Measurements from ENCODE around the gene GRHL1.

GRHL1 gene

GRCh38 chr2:10002681-10003080 lies 51.2 kb downstream of the GRHL1 start:
- DNase-seq (ENCODE audit: low read depth): no peak
- TF ChIP-seq CTCF (conservative IDR thresholded peaks at IDR 0.05; ENCODE audit: low read depth, low read length): no peak
- no peak overlapping the region for H3K4me3 ChIP-seq (ENCODE audit: low read depth, low read length)

- TF ChIP-seq CTCF (conservative IDR thresholded peaks at IDR 0.05; ENCODE audit: low read depth, low read length): no peak
- DNase-seq (ENCODE audit: low read depth): no peak
- H3K4me3 ChIP-seq (ENCODE audit: low read depth, low read length): no peak overlapping the region
These were observed 52.0 kb downstream of the GRHL1 start for GRCh38 chr2:10003206-10004125.

- no peak overlapping the region for H3K4me3 ChIP-seq (ENCODE audit: low read depth, low read length)
- TF ChIP-seq CTCF (conservative IDR thresholded peaks at IDR 0.05; ENCODE audit: low read depth, low read length): no peak
- DNase-seq (ENCODE audit: low read depth): no peak
These were observed 52.9 kb downstream of the GRHL1 start for GRCh38 chr2:10004401-10004800.

- TF ChIP-seq CTCF (conservative IDR thresholded peaks at IDR 0.05; ENCODE audit: low read depth, low read length): no peak
- DNase-seq (ENCODE audit: low read depth): no peak
- no peak overlapping the region for H3K4me3 ChIP-seq (ENCODE audit: low read depth, low read length)
These were observed 53.3 kb downstream of the GRHL1 start for GRCh38 chr2:10004836-10005235.

GRCh38 chr2:10005461-10006235 lies 54.2 kb downstream of the GRHL1 start:
- TF ChIP-seq CTCF (conservative IDR thresholded peaks at IDR 0.05; ENCODE audit: low read depth, low read length): no peak
- no peak overlapping the region for H3K4me3 ChIP-seq (ENCODE audit: low read depth, low read length)
- no peak for DNase-seq (ENCODE audit: low read depth)

GRCh38 chr2:10006236-10007161 lies 55.0 kb downstream of the GRHL1 start:
- no peak overlapping the region for H3K4me3 ChIP-seq (ENCODE audit: low read depth, low read length)
- TF ChIP-seq CTCF (conservative IDR thresholded peaks at IDR 0.05; ENCODE audit: low read depth, low read length): no peak
- DNase-seq (ENCODE audit: low read depth): no peak

Data from choroid plexus epithelial cell (primary cell).